Neuron (in vitro differentiated cells): ENCODE results near the gene IRAK1.

Experiments
- H2AFZ ChIP-seq: one replicate; pipeline ENCODE4 v1.6.1; 2013; ENCODE audit warnings: low read depth, mild to moderate bottlenecking, inconsistent platforms, low read length, moderate library complexity
- H3K27me3 ChIP-seq: one replicate; pipeline ENCODE4 v1.6.1; 2013; ENCODE audit warnings: low read length; ENCODE audit not compliant: insufficient read depth
- H3K36me3 ChIP-seq: one replicate; pipeline ENCODE4 v1.6.1; 2013; ENCODE audit warnings: low read length; ENCODE audit not compliant: insufficient read depth
- H3K4me1 ChIP-seq: one replicate; pipeline ENCODE4 v1.6.1; 2013; ENCODE audit warnings: low read length; ENCODE audit not compliant: insufficient read depth
- H3K4me3 ChIP-seq: 2 replicates; pipeline ENCODE4 v1.5.1; 2013; ENCODE audit warnings: mild to moderate bottlenecking, low read length, moderate library complexity
- H3K9me3 ChIP-seq: one replicate; pipeline ENCODE4 v1.6.1; 2013; ENCODE audit warnings: low read length

Gene IRAK1

GRCh38 chrX:154019633-154020528 lies at the start of gene IRAK1:
TSS of gene IRAK1 (minus strand) at chrX:154019902. CDS start at chrX:154019812, 90 bp downstream.
- Histone ChIP-seq H2AFZ (no peak within 1 kb of the TSS), H3K27me3 (peaks cover 6% of the 10 kb centered on the region), H3K9me3 (no peaks in the 10 kb centered on the region), H3K4me1 (peaks cover 22% of the 10 kb centered on the region), H3K4me3 (peak within 1 kb of the TSS; percentile 57), H3K36me3 (peaks cover 3% of the 10 kb centered on the region)

GRCh38 chrX:154068560-154068959 lies 48.9 kb upstream of the IRAK1 start:
- no peak overlapping the region for H2AFZ ChIP-seq
- H3K4me3 ChIP-seq, result no peak overlapping the region
- H3K27me3 ChIP-seq, result no peaks in the 10 kb centered on the region
- no peaks in the 10 kb centered on the region for H3K4me1 ChIP-seq
- H3K36me3 ChIP-seq, result no peaks in the 10 kb centered on the region
- no peaks in the 10 kb centered on the region for H3K9me3 ChIP-seq

- H3K36me3 ChIP-seq, result no peaks in the 10 kb centered on the region
- peaks cover under 1% of the 10 kb centered on the region for H3K27me3 ChIP-seq
Observed at GRCh38 chrX:154064637-154065435, 45.1 kb upstream of the IRAK1 start.

GRCh38 chrX:154063234-154063633 lies 43.5 kb upstream of the IRAK1 start:
- Histone ChIP-seq H2AFZ (no peak overlapping the region), H3K27me3 (peaks cover 4% of the 10 kb centered on the region), H3K9me3 (no peaks in the 10 kb centered on the region)

More at GRCh38 chrX:154064637-154065435, 45.1 kb upstream of the IRAK1 start:
- H3K9me3 ChIP-seq, result no peaks in the 10 kb centered on the region
- no peak overlapping the region for H3K4me3 ChIP-seq
- no peak overlapping the region for H2AFZ ChIP-seq
- no peaks in the 10 kb centered on the region for H3K4me1 ChIP-seq

DNA sequence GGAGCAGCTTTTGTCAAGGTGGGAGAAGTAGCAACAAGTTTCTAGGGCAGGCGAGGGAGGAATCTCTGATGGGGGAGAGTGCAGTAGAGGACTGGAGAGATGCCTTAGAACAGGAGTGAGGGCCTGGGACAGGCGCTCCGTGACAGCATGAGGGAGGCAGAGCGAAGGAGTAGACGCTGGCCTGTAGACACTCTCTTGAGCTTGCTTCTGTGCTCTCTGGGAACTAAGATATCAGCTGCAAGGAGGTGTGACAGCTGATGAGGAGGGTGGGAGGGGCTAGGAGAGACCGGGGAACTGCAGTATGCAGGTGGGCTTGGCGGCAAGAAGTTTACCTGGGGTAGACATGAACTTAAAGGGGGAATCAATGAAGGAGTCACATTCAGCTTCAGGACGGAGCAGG lies 42.1 kb upstream of the IRAK1 start:
- no peaks in the 10 kb centered on the region for H3K4me1 ChIP-seq
- peaks cover 4% of the 10 kb centered on the region for H3K27me3 ChIP-seq
- no peak overlapping the region for H2AFZ ChIP-seq
- H3K9me3 ChIP-seq, result no peaks in the 10 kb centered on the region
- H3K36me3 ChIP-seq, result no peaks in the 10 kb centered on the region
- H3K4me3 ChIP-seq, result no peak overlapping the region

More at GRCh38 chrX:154063234-154063633, 43.5 kb upstream of the IRAK1 start:
- Histone ChIP-seq H3K36me3 (no peaks in the 10 kb centered on the region), H3K4me3 (no peak overlapping the region), H3K4me1 (no peaks in the 10 kb centered on the region)

DNA sequence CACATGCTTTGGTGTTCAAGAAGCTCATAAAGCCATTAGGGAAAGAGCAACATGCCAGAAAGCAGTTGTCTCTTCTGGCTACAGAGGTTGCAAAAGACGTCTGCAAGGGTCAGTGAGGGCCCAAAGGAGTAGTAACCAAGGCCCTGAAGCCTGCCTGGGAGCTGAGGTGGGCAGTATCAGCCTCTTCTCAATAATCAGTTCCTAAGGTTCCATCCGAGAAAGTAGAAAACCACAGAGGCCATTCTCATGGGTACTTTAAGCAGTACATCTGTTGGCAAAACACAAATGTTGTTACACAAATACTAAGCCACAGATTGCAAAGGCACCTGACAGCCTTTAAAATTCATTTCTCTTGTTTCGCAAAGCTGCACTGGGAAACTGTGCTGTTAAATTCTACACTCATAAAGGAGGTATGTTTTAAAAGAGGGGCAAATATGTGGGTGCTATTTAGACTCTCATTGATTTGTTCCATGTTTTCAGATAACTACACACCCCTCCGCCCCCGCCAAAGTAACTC lies 40.1 kb upstream of the IRAK1 start:
- H3K27me3 ChIP-seq, result peaks cover 7% of the 10 kb centered on the region
- H3K9me3 ChIP-seq, result no peaks in the 10 kb centered on the region
- H2AFZ ChIP-seq, result no peak overlapping the region
- no peaks in the 10 kb centered on the region for H3K36me3 ChIP-seq
- H3K4me3 ChIP-seq, result no peak overlapping the region
- no peaks in the 10 kb centered on the region for H3K4me1 ChIP-seq

- Histone ChIP-seq H3K4me3 (no peak overlapping the region), H3K27me3 (peaks cover 7% of the 10 kb centered on the region), H2AFZ (no peak overlapping the region), H3K4me1 (no peaks in the 10 kb centered on the region), H3K9me3 (no peaks in the 10 kb centered on the region), H3K36me3 (no peaks in the 10 kb centered on the region)
Observed at GRCh38 chrX:154059231-154059630, 39.5 kb upstream of the IRAK1 start.

- Histone ChIP-seq H3K9me3 (no peaks in the 10 kb centered on the region), H3K36me3 (no peaks in the 10 kb centered on the region), H3K4me1 (no peaks in the 10 kb centered on the region), H3K27me3 (peaks cover 7% of the 10 kb centered on the region), H3K4me3 (no peak overlapping the region), H2AFZ (no peak overlapping the region)
Observed at GRCh38 chrX:154058214-154058997, 38.7 kb upstream of the IRAK1 start.

DNA sequence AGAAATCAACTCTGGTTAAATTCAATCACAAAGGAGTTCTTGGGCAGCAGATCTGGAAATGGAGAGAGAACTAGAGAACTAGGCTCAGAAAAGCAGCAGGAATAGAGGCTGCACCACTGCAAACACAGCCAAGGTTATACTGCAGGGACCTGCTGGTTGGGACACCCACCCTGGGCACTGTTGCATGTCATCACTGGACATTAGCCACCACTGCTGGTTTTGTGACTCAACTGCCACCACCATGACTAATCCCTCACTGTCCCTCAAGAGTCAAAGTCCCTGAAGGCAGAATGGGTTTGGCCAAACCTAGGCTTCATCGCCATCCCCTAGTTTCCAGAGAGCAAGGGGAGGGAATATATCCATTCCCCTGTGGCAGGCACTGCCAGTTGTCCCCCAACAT lies 38.1 kb upstream of the IRAK1 start:
- H3K27me3 ChIP-seq, result peaks cover 7% of the 10 kb centered on the region
- H2AFZ ChIP-seq, result no peak overlapping the region
- H3K4me3 ChIP-seq, result no peak overlapping the region
- no peaks in the 10 kb centered on the region for H3K4me1 ChIP-seq
- no peaks in the 10 kb centered on the region for H3K36me3 ChIP-seq
- H3K9me3 ChIP-seq, result no peaks in the 10 kb centered on the region

GRCh38 chrX:154056770-154057241 lies 37.1 kb upstream of the IRAK1 start:
- Histone ChIP-seq H3K9me3 (no peaks in the 10 kb centered on the region), H3K36me3 (no peaks in the 10 kb centered on the region), H3K4me1 (no peaks in the 10 kb centered on the region), H3K27me3 (peaks cover 7% of the 10 kb centered on the region), H2AFZ (no peak overlapping the region), H3K4me3 (no peak overlapping the region)

- H3K36me3 ChIP-seq, result peaks cover 5% of the 10 kb centered on the region
- no peak overlapping the region for H2AFZ ChIP-seq
- peaks cover 6% of the 10 kb centered on the region for H3K4me1 ChIP-seq
- H3K9me3 ChIP-seq, result no peaks in the 10 kb centered on the region
- H3K4me3 ChIP-seq, result no peak overlapping the region
- no peaks in the 10 kb centered on the region for H3K27me3 ChIP-seq
Observed at GRCh38 chrX:154051201-154051810, 31.6 kb upstream of the IRAK1 start.

DNA sequence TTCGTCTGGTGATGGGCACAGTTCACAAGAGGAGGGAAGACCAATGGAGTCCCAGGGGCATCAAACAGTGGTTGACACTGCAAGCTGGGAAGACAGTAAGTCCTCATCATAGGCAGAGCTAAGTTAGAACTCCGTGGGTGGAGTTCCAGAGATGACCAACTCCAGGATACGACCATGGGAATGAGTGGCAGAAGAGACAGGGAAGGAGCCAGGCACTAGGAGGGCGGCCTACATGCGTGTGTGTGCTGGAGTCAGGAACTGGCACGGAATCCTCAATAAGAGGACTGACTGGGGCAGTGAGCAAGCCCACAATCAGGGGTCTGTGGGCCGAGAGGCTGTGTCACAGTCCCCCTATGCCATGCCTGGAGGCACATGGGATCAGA lies 30.4 kb upstream of the IRAK1 start:
- Histone ChIP-seq H3K27me3 (no peaks in the 10 kb centered on the region), H3K4me3 (no peak overlapping the region), H3K4me1 (peaks cover 10% of the 10 kb centered on the region), H3K36me3 (peaks cover 5% of the 10 kb centered on the region), H2AFZ (no peak overlapping the region), H3K9me3 (no peaks in the 10 kb centered on the region)
